GM21381 (cell line): Measurements from ENCODE around the gene TBC1D9.
A peak's percentile ranks its signal among the peaks of the same experiment; 100 is the strongest.
"Not testable (repeated sequence)": the region's sequence is repeated elsewhere in the genome, so short reads cannot be mapped to it uniquely, and the experiment has no call there.

ENCODE experiments used
- ATAC-seq: cut with Tn5 transposase; IDR thresholded peaks from one replicate; pipeline ENCODE4 v1.9.1; 2021; ENCODE audit warnings: mild to moderate bottlenecking, moderate library complexity; ENCODE audit not compliant: unreplicated experiment

Gene TBC1D9

GRCh38 chr4:140754918-140755773, 1.0 kb downstream of the TBC1D9 start:
- no peak for ATAC-seq

DNA sequence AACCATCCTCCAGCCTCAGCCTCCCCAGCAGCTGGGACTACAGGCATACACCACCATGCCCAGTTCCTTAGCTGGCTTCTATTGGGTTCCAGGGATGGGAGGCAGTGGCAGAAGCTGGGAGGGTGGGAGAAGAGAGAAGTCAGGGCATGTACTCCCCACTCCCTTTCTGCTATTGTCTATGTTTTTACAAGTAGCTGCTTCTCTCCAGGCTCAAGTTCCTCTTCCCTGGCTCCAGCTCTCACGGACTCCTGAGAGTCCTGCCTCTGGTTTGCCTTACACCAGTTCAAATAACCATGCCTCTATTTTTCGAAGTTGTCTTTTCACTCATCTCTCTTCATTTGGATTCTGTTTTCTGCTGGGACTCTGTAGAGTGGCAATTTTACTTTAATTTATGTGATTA, 2.9 kb downstream of the TBC1D9 start:
- ATAC-seq: no peak

GRCh38 chr4:140752291-140753068, 3.7 kb downstream of the TBC1D9 start:
- no peak for ATAC-seq

DNA sequence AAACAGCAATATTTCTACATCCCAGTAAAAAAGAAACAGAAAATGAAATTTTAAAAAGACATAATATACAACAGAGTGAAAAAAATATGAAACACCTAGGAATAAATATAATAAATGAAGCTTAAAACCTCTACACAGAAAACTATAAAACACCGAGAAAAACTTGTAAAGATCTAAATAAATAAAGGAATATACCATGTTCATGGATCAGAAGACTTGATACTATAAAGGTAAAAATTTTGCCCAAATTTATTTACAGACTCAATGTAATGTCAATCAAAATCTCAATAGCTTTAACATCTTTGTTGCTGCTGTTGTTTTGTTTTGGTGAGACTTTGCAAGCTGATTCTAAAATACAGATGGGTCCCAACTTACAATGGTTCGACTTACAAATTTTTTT, 5.7 kb downstream of the TBC1D9 start:
- no peak for ATAC-seq

DNA sequence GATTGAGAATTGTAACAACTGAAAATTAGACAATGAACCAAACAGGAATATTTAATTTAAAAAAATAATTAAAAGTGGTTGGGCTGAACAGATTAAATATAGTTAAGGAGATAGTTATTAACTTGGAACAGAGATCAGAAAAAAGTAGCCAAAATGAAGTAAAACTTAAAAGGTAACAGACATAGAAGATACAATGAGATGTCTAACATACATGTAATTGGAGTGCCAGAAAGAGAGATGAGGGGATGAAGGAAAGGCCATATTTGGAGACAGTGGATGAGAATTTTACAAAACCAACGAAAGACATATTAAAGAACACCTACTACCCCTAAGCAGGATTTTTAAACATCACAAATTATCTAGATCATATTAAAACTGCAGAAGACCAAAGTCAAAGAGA, 8.0 kb downstream of the TBC1D9 start:
- ATAC-seq: no peak

DNA sequence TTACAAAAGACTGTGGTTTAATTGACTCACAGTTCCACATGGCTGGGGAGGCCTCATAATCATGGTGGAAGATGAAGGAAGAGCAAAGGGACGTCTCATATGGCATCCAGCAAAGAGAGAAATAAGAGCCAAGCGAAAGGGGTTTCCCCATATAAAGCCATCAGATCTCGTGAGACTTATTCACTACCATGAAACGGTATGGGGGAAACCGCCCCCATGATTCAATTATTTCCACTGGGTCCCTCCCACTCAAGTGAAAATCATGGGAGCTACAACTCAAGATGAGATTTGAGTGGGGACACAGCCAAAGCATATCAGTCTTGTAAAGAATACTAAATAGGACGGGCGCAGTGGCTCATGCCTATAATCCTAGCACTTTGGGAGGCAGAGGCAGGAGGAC, 9.6 kb downstream of the TBC1D9 start:
- ATAC-seq: not testable (repeated sequence)

DNA sequence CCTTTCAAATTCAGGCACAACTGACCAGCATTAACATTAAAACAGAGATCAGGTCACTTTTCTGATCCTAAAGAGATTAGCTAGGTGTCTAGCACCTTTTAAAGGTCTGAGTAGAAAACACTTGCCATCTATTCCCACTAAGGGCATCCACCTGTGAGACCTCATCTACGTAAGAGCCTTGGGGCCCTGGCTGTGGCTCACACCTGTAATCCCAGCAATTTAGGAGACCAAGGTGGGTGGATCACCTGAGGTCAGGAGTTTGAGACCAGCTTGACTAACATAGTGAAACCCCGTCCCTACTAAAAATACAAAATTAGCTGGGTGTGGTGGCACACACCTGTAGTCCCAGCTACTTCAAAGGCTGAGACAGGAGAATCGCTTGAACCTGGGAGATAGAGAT, 11.8 kb downstream of the TBC1D9 start:
- ATAC-seq: no peak

- peak; percentile 78 for ATAC-seq
Observed at GRCh38 chr4:140743194-140743931, 12.8 kb downstream of the TBC1D9 start.

DNA sequence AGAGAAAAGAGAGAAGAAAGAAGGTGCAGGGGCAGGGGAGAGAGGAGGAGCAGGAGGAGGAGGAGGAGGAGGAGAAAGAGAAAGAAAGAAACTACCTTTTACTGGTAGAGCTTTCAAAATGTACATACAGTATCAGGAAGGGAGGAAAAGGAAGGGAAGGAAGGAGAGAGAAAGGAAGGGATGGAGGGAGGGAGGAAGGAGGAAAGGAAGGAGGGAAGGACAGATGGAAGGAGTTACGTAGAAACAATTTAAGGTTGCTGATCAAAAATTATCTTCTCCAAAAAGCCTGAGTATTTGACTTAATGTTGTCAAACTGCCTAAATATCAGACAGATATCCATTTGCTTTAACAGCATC, 13.4 kb downstream of the TBC1D9 start:
- ATAC-seq: peak; percentile 36

GRCh38 chr4:140740906-140741670, 15.1 kb downstream of the TBC1D9 start:
- no peak for ATAC-seq

DNA sequence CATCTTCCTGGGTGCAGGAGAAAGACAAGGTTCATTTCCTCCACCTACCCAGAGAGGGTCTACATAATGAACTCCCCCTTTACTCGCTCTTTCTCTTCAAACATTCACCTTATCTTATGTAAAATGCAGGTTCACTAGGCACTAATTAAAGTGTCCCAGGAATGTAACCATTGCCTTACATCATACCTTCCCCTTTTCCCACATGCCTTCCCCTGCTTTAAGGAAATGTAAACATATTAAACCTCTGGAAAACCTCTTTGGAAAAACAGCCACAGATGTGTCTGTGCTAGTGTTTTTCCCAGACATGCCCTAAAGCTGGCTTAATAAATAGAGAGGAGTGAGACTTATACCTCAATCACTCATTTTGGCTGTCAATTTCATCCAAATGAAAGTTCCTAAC, 15.8 kb downstream of the TBC1D9 start:
- ATAC-seq: no peak

DNA sequence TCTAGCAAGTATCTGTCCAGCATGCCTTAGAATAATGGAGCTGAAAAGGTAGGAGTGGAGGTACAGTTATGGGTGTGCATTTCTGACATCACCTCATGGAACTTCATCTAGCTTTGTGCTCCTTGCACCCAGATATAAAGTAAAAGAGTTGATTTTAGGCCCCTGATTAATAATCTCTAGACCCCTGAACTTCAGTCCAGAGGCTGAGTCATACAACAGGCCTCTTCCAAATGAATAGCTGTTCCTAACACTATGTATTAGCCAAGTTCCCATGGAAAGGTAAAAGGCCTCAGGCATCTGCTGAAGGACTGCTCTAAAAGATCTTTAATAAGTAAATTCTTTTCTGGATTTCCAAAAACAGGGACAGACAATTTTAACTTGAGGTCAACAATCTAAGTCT, 16.2 kb downstream of the TBC1D9 start:
- no peak for ATAC-seq

GRCh38 chr4:140738139-140738538, 18.0 kb downstream of the TBC1D9 start:
- ATAC-seq: no peak

DNA sequence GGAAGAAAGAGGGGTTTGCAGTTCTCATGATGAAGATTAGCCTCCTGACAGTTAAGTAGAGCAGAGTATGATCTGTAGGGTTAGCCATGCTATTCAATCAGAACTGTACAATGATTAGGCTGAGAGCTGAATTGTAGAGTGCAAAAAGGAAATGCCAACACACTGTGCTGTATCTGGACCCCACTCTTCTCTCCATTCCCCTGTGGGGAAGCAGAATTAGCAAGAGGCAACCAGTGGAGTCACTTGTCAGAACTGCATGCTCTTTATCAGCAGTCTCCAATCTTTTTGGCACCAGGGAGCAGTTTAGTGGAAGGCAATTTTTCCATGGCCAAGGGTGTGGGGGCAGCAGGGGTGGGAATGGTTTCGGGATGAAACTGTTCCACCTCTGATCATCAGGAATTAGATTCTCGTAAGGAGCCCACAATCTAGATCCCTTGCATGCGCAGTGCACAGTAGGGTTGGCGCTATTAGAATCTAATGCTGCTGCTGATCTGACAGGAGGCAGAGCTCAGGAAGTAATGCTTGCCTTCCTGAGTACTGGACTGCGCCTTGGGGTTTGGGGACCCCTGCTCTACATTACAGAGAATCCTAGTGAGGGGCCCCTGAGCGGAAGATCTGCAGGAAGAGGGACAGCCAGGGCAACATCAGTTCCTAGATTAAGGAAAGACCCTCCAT, 19.4 kb downstream of the TBC1D9 start:
- ATAC-seq: no peak

- no peak for ATAC-seq
Observed at GRCh38 chr4:140735779-140736391, 20.3 kb downstream of the TBC1D9 start.

DNA sequence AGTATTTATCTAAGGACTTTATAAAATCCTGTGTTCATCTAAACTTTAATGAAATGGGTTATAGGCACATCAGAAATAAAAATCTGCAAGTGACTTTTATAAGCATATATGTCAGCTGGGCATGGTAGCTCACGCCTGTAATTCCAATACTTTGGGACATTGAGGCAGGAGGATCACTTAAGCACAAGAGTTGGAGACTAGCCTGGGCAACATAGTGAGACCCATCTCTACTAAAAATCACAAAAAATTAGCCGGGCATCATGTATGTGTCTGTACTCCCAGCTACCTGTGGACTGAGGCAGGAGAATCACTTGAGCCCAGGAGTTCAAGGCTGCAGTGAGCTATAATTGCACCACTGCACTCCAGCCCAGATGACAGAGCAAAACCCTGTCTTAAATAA, 20.9 kb downstream of the TBC1D9 start:
- no peak for ATAC-seq

DNA sequence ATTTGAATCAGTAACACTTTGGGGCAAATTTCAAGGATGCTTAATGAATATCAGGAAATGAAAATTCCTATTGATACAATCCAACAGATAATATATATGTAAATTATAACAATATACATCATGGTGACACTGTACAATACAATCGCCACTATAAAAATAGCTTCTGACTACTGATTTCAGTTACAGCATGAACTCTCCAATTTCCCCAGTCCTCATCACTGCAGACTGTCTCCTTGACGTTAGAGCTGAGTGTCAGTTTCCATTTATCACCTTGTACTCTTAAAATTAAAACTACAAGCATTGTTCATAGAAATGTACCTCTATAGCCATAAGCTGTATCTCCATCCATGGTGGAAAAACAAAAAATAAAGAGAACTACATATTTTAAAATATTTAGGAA, 23.4 kb downstream of the TBC1D9 start:
- ATAC-seq: no peak

GRCh38 chr4:140729344-140730049, 26.7 kb downstream of the TBC1D9 start:
- ATAC-seq: no peak

DNA sequence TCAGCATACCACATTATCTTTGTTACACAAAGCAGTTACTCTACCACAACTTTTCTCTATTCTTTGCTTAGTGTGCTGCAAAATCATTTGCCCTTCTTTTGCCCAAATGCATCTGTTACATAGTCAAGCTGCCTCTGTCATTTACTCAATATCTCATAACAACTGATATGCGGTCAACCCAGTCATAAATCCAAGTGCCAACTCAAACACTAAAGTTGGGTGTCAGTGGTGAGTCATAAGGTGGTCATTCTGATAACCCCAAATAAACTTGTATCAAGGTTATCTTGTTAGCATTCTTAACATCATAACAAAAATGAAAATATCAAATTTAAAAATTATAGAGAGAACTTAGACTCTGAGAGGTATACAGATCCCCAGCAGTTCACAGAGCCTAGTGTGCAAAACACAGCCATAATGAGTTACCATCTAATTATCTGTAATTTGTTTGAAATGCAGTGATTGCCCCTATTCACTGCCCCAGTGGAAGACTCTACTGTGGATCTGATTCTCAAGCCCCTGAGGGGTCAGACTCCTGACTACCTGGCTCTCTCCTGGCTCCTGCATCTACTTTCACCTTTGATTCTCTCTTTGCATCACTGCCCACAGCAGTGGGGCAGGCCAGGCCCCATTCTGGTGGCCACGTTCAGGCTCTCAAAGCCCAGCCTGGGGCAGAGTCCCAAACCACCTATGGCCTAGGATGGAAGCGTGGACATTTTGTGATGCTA, 29.2 kb downstream of the TBC1D9 start:
- no peak for ATAC-seq
